Renal pelvis (tissue), 4 donors: ENCODE measurements around the gene BLOC1S1. TPM values are rescaled to one million over a fixed set of nuclear protein-coding genes. Genes with fewer than 3 reads are reported as not detected.
"Not testable (repeated sequence)": the region's sequence is repeated elsewhere in the genome, so short reads cannot be mapped to it uniquely, and the experiment has no call there.

Experiments
- DNase-seq: peaks from one replicate; pipeline ENCODE4 v3.0.0-alpha.2; 2013
- polyA plus RNA-seq, 3 donors: library from polyadenylated mRNA; unstranded; fragments of 120-200 nt; gene quantifications; one replicate each; pipeline ENCODE4 v1.2.1, GENCODE V29; 2013; ENCODE audit not compliant: insufficient read length in 3 of 3

Gene BLOC1S1
- polyA plus RNA-seq, 3 donors: 114 to 141 (median 120) TPM

DNA sequence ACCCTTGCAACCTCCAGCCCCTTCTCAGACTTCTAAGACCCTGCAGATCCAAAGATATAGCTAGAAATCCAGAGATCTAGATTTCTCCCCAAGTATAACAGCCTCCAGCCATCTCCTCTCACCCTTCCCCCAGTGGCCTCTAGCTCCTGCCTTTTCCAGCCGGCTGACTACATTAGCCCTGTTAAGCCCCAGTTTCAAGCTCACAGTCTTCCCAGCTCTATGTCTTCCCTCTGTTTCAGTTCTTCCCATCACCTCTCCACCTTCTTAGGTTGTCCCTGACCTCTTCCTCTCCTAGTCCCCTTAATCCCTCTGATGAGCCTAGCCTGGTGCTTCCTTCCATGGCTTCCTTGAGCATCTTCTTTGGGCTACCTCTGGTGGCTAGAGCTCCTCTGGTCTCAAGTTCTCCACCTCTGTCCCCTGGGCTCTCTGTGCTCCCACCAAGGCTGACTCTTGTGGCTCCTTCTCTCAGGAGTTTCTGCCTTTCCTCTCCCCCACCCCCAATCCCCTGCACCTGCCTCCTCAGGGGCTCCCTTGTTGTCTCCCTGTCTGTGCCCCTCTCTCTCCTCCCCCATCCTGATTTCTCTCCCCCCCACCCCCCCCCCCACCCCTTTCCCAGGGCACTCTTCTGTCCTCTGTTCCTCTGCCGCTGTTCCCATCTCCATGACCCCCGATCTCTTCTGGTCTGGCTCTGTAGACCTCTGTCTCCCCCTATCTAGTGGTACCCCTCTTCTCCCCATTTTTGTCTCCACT, 26.3 kb downstream of the BLOC1S1 start:
- no peak for DNase-seq

DNA sequence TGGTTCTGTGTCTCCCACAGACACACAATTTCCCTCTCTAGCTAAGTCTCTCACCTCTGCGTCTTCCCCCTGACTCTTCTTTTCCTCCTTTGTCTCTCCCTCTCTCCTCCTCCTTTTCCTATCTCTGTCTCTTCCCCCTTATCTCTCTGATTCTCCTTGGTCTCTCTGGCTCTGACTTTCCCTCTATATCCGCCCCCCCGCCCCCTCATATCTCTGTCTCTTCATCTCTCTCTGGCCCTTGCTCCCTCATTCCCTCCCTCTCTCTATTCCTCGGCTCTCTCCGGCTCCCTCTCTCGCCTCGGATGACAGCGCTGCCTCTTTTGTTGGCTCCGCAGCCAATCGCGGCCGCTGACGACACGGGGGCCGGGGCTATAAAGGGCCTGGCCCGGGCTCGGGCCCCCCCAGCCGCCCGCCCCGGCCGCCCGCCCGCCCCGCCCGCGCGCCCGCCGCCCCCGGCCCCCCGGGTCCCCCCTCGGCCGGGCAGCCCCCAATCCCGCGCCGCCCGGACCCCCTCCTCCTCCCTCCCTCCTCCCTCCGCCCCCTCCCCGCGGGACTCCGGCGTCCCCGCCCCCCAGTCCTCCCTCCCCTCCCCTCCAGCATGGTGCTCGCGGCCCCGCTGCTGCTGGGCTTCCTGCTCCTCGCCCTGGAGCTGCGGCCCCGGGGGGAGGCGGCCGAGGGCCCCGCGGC, 27.0 kb downstream of the BLOC1S1 start, which contains the start of gene GDF11:
Gene GDF11 (plus strand): TSS at position 404 of the 687 bp plus-strand sequence. CDS start 195 bp downstream, at position 599.
- peak; percentile 87 for DNase-seq

GRCh38 chr12:55743406-55744339, 27.8 kb downstream of the BLOC1S1 start:
- no peak for DNase-seq

DNA sequence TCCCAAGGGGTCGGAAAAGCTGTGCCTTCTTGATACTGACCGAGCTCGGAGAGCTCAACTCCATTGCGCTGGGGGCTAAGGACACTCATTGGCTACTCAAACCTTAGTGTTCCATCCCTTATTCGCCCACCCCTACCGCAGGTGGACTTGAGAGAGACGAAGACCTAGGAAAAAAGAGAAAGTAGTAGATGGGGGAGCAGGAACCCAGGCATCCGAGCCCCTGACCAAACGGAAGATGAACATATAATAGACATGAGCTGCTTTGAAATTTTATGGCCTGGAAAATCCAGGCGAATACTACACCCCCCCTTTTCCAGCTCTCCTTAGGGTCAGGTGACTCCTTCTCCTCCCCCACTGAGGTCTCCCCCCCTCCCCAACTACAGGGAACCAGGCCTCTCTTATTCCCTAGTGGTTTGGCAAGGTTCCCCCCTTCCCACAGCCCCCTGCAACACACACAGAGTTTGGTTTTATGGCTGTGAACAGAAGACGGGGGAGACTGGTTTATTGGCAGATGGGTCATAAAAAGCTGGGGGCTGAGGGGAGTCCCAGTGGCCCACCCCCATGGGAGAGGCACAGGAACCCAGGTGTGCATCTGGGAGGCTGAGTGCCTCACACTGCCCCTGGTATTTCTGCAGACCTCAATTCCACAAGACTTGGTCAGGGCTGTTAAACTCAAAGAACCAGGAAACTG, 28.6 kb downstream of the BLOC1S1 start:
- DNase-seq: no peak

GRCh38 chr12:55745361-55746173, 29.7 kb downstream of the BLOC1S1 start:
- peak; percentile 85 for DNase-seq

DNA sequence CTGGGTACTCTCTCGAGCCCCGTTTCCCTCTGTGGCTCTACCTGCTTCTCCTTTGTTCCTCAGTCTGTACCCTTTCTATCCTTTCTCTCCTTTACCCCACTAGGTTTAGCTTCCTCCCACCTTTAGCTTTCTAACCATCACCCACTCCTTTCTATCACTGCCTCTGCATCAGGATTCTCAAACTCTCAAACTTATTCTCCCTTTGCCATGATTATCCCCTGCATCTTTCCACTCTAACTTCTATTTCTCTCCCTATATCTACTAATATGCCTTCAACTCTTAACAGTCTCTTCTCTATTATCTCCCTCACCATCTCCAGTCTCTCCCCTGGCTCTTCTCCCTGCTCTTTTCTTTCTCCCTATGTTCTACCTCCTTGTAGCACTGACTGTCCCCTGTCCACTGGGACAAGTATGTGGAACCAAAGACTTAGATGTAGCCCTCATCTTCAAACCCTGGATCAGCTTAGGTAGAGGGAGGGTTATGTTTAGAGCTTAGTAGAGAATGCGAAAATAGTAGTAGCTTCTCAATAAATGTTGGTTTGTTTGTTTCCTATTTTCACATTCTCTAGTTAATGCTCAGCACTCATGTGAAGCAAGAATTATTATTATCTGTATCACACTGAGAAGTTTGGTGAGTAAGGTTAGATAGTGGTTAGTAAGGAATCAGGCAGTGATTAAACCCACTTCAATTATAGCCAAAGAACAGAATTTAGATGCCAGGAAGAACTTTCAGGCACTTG, 30.5 kb downstream of the BLOC1S1 start:
- no peak for DNase-seq

GRCh38 chr12:55746913-55747231, 31.0 kb downstream of the BLOC1S1 start:
- DNase-seq: no peak

GRCh38 chr12:55748230-55748993, 32.6 kb downstream of the BLOC1S1 start:
- no peak for DNase-seq

- no peak for DNase-seq
Measured at GRCh38 chr12:55755246-55755645, 39.4 kb downstream of the BLOC1S1 start.

DNA sequence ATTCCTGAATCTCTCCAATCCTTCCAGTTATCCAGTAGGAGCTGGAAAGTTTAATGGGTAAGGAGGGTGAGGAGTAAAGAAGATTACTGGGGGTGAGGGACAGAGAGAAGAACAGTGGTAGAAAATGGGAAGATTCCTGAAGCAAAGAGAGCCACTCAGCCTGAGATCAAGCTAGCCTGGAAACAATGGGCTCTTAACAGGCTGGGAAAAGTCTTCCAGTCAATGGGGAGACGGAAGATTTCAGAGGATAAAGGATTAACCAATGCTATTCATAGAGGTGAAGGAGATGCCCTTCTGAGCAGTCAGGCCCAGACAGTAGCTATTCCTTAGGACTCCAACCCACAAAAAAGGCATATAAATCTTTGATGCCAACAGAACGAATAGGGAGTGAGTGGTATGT, 41.9 kb downstream of the BLOC1S1 start:
- no peak for DNase-seq

- not testable (repeated sequence) for DNase-seq
Measured at GRCh38 chr12:55758575-55758974, 42.7 kb downstream of the BLOC1S1 start.

DNA sequence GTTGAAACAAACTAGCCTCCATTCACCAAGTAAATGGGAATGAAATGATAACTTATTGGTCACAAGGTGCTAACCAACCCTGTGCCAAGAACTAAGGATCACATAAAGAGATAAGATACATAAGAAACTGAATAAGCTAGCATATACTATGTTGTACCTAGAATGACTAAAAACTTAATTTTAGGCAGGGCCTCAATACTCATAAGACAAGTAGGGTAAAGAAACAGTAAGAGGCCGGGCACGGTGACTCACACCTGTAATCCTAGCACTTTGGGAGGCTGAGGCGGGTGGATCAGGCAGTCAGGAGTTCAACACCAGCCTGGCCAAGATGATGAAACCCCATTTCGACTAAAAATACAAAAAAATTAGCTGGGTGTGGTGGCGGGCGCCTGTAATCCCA, 44.8 kb downstream of the BLOC1S1 start:
- no peak for DNase-seq

GRCh38 chr12:55762646-55763045, 46.8 kb downstream of the BLOC1S1 start:
- DNase-seq: no peak

DNA sequence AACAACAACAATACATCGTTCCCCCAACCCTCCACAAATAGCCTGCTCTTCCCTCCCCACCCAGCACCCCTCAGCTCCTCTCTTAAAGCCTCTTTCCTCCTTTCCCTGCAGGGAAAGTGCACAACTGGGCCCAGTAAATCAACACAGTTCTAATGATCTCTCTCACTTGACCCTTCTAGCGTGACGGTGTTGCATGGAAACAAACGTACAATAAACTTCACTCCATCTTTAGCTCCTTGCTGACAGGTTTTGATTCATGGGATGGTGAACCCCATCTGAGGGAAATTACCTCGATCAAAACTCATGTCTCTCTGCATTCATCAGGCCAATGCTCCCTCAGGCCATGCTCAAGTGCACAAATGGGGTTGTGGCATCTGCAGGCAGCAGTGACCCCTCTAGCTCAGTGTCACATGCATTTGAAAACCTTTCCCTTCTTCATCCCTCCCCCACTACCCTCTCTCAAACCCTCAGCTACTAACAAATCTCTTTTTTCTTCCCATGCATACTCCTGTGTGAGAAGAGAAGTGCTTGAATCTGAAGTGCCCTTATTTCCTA, 50.0 kb downstream of the BLOC1S1 start:
- DNase-seq: no peak

- DNase-seq: no peak
Measured at GRCh38 chr12:55767156-55767555, 51.3 kb downstream of the BLOC1S1 start.
